Heart left ventricle (tissue), 13 donors: ENCODE results near the gene CPNE4.

Source experiments
- POLR2A ChIP-seq, 2 donors: fragments of 450-650 bp; IDR thresholded peaks; one replicate each; pipeline ENCODE4 v1.6.1; 2017; ENCODE audit warnings: antibody characterized with exemption in 2 of 2, mild to moderate bottlenecking in 2 of 2, moderate library complexity in 2 of 2
- TF ChIP-seq, protein P1 (sequence below), 12 donors: fragments of 200-600 bp; sonication (generic) in 4 of 12; IDR thresholded peaks; one replicate each; pipeline versions ENCODE4 v1.5.0 to v1.8.0; 2018 to 2022; ENCODE audit warnings: antibody characterized with exemption in 12 of 12, mild to moderate bottlenecking in 5 of 12
- donor health status: ischemic (EF 13 %, LVEDD 7.1; RV severe dilation, severe dysfunction).
- donor health status: DM: no; HTN: yes; CAD: no.
- donor health status: DM: no; HTN: no; CAD: no.
- donor health status: ischemic (EF 25% LVEDD 6.9; RV normal size, moderate dysfunction).
- donor health status: ischemic (EF 25% LVEDD 5.7; RV mildly dilated, moderate dysfunction).
- donor health status: ischemic (EF 35%, LVEDD 5.7; RV mildly dilated, moderate dysfunction).
- donor health status: nonischemic (EF 11% LVEDD 7.7; RV severe dilation, severe dysfunction).
- donor health status: DM: yes; HTN: yes; CAD: no.
- donor health status: PGD.
- donor health status: ischemic (EF 29% LVEDD 5.4; RV normal size, mild dysfunction).
- donor health status: nonischemic (EF 23%, LVEDD 6.1; RV moderate dilation, normal function).

DNA sequence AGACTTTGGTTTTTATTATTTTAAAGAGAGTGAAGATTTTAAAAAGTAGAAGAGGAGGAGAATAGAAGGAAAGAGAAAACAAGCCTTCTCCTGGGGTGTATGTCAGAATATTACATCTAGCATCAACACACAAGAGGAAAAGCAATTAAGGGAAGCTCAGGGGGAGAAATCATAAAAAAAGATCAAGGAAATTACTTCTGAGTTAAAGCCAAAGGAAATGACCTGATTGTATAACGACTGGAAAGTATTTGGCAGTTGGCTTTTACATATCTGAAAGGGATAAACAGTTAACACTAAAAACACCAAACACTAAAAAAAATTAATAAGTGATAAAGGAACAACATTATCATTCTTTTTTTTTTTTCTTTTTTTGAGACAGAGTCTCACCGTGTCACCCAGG, 58.4 kb downstream of the CPNE4 start:
- TF ChIP-seq, protein P1, sequence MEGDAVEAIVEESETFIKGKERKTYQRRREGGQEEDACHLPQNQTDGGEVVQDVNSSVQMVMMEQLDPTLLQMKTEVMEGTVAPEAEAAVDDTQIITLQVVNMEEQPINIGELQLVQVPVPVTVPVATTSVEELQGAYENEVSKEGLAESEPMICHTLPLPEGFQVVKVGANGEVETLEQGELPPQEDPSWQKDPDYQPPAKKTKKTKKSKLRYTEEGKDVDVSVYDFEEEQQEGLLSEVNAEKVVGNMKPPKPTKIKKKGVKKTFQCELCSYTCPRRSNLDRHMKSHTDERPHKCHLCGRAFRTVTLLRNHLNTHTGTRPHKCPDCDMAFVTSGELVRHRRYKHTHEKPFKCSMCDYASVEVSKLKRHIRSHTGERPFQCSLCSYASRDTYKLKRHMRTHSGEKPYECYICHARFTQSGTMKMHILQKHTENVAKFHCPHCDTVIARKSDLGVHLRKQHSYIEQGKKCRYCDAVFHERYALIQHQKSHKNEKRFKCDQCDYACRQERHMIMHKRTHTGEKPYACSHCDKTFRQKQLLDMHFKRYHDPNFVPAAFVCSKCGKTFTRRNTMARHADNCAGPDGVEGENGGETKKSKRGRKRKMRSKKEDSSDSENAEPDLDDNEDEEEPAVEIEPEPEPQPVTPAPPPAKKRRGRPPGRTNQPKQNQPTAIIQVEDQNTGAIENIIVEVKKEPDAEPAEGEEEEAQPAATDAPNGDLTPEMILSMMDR (IDR thresholded peaks at IDR 0.05) = no peak
- no peak for TF ChIP-seq POLR2A (IDR thresholded peaks at IDR 0.05)
